ENCODE results near the gene AUTS2.

GRCh38 chr7:70263471-70264255, 665.4 kb downstream of the AUTS2 start:
- TF ChIP-seq CTCF (IDR thresholded peaks at IDR 0.05; ENCODE audit: insufficient read depth, low read length, poor library complexity, severe bottlenecking) (no peak), EZH2phosphoT487 (conservative IDR thresholded peaks at IDR 0.05; ENCODE audit: low read length) (no peak)

Data from SU-DHL-6 (cell line).